Measurements from ENCODE around the gene LIMS2. TPM values are rescaled to one million over a fixed set of nuclear protein-coding genes. Genes with fewer than 3 reads are reported as not detected.

Gene LIMS2
- polyA plus RNA-seq, 2 of the 4 experiments (the other 2 are of a cell fraction): 1.2 to 6.1 TPM

DNA sequence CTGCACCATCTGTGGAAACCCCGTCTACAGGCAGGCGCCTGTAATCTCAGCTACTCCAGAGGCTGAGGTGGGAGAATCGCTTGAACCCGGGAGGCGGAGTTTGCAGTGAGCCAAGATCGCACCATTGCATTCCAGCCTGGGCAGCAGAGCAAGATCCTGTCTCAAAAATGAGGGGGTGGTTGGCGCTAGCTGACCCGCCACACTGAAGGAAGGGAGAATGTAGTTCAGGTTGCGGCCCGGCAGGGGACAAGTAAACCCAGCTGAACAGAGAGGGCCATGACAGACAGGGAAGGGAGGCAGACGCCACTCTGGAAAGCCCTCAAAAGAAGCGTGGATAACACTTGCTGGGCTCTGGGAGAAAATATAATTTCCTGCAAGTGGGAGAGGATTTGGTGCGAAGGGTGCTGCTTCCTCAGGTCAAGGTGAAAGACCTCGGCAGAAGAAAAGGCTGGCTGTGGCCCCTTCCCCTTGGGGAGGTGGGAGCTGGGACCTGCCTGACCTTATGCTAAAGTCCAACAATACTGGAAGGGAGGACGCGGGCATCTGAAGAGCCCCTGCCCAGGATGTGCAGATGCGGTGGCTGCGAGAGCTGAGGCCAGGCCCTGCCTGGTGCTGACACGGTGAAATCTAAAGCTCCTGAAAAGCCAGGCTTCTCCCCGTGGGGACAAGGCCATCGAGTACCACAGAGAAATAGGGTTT is 22.3 kb upstream of the LIMS2 start:
- Histone ChIP-seq H3K27ac (no peak overlapping the region), H3K4me2 (no peak overlapping the region), H3K4me1 (peaks cover 23% of the 10 kb centered on the region), H3K9me3 (no peaks in the 10 kb centered on the region), H3K4me3 (no peak overlapping the region)
- no peak for DNase-seq (ENCODE audit: low read depth in 1 of 2, low spot score in 1 of 2)
- 92% methylated on average over 19 of the region's 21 CpGs for WGBS (ENCODE audit: missing lambda C conversion rate)
- CTCF ChIA-PET: interaction anchor here (1.3 to 3.4 kb wide), 5 partner anchors 7 to 23 kb away, joined by 3 to 19 read pairs (median 5); no protein-coding TSS in a partner anchor
- POLR2A ChIA-PET: no interaction called here
- FAIRE-seq: no peak
- ATAC-seq: no peak
- TF ChIP-seq, protein P1, sequence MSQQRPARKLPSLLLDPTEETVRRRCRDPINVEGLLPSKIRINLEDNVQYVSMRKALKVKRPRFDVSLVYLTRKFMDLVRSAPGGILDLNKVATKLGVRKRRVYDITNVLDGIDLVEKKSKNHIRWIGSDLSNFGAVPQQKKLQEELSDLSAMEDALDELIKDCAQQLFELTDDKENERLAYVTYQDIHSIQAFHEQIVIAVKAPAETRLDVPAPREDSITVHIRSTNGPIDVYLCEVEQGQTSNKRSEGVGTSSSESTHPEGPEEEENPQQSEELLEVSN (IDR thresholded peaks at IDR 0.05; ENCODE audit: borderline replicate concordance, low read depth): no peak
- TF ChIP-seq HOXB13 (CRISPR knock-in tag; IDR thresholded peaks at IDR 0.05; ENCODE audit: low read depth) (no peak), ESRRA (IDR thresholded peaks at IDR 0.05; ENCODE audit: borderline replicate concordance, low read length) (no peak)

DNA sequence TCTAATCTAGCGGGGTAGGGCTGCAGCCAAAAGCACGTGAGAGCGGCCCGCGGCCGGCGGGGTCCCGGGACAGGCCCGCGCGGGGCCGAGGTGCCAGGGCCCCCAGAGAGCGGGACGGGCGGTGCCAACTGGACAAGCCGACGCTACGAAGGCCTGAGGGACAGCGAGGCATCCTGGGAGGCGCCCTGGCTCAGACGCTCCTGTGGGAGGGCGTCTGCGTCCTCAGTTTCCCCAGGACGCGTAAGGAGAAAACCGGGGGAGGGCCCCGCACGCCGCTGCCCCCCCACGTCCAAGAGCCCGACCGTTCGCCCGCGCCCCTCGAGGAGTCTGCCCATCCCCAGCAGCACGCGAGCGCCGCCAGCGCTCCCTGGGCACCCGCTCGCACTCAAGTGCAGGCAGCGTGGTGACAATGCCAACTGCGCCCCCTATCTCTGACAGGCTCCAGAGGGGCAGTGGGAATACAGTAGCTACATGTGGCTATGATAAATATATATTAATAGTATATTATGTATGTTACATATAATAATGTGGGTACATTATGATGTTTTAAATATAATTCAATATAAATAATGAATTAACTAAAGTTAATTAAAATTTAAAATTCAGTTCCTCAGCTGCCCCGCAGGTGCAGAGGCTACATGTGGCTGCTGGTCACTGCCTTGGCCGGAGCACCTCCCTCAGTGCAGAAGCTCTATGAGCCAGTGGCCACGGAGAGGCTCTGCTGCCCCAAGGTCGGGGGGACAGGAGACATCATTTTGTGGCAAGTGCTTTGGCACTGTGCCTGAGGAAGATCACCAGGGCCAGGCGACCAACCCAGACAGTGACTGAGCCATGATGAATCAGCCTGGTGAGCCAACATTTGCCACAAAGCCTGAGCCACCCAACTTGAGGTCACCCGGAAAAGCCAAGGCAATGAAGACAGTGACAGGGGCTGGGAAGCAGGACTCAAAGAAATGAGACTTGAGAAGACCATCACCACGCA is 20.5 kb upstream of the LIMS2 start:
- H3K4me2 ChIP-seq: peak overlapping the region; percentile 71
- FAIRE-seq (no peak), DNase-seq (ENCODE audit: low read depth in 1 of 2, low spot score in 1 of 2) (peak; percentile 69 to 80), ATAC-seq (peak; percentile 84 to 93)
- peak overlapping the region; percentile 64 to 83 for H3K27ac ChIP-seq
- ChIA-PET POLR2A (no interaction called here), CTCF (interaction anchor here (0.6 to 3.4 kb wide), 25 partner anchors 9 to 656 kb away, joined by 3 to 19 read pairs (median 4); partner anchors contain the start of gene LIMS2)
- peaks cover 2% of the 10 kb centered on the region for H3K9me3 ChIP-seq
- peak overlapping the region; percentile 39 for H3K4me3 ChIP-seq
- 48% methylated on average over 32 of the region's 52 CpGs for WGBS (ENCODE audit: missing lambda C conversion rate)
- H3K4me1 ChIP-seq: peaks cover 19% of the 10 kb centered on the region
- TF ChIP-seq, protein P2, sequence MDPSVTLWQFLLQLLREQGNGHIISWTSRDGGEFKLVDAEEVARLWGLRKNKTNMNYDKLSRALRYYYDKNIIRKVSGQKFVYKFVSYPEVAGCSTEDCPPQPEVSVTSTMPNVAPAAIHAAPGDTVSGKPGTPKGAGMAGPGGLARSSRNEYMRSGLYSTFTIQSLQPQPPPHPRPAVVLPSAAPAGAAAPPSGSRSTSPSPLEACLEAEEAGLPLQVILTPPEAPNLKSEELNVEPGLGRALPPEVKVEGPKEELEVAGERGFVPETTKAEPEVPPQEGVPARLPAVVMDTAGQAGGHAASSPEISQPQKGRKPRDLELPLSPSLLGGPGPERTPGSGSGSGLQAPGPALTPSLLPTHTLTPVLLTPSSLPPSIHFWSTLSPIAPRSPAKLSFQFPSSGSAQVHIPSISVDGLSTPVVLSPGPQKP (IDR thresholded peaks at IDR 0.05; ENCODE audit: low read depth, low read length): no peak
- TF ChIP-seq RAD21 (conservative IDR thresholded peaks at IDR 0.05 in 1 of 2, IDR thresholded peaks at IDR 0.05 in 1 of 2) (peak; percentile 68 to 75), FOSL2 (IDR thresholded peaks at IDR 0.05) (no peak), FOSL2 (CRISPR knock-in tag; IDR thresholded peaks at IDR 0.05) (no peak), RNF2 (IDR thresholded peaks at IDR 0.05; ENCODE audit: borderline replicate concordance, low read depth) (no peak), HOXB5 (CRISPR knock-in tag; IDR thresholded peaks at IDR 0.05) (0 out of 2 replicates have a peak, but pooled peaks have one; percentile 61), POLR2A (IDR thresholded peaks at IDR 0.05; ENCODE audit: low read length) (no peak; the same call in 1 of the 2 replicates), MAFK (IDR thresholded peaks at IDR 0.05; ENCODE audit: partially characterized antibody) (no peak), SMC3 (IDR thresholded peaks at IDR 0.05) (peak; percentile 57), JUN (IDR thresholded peaks at IDR 0.05) (0 out of 5 replicates have a peak, but pooled peaks of 1 of the 2 experiments have one; percentile 32), EP300 (IDR thresholded peaks at IDR 0.05) (no peak), TP53 (CRISPR knock-in tag; IDR thresholded peaks at IDR 0.05) (peak; percentile 71; the same call in 1 of the 2 replicates), JUNB (IDR thresholded peaks at IDR 0.05) (no peak), EHMT2 (IDR thresholded peaks at IDR 0.05; ENCODE audit: low read depth) (no peak), MAZ (IDR thresholded peaks at IDR 0.05; ENCODE audit: borderline replicate concordance, low read depth, low read length) (no peak), TFCP2L1 (CRISPR knock-in tag; IDR thresholded peaks at IDR 0.05) (no peak)
- TF ChIP-seq, protein P3, sequence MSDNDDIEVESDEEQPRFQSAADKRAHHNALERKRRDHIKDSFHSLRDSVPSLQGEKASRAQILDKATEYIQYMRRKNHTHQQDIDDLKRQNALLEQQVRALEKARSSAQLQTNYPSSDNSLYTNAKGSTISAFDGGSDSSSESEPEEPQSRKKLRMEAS (IDR thresholded peaks at IDR 0.05): peak; percentile 92
- TF ChIP-seq, protein P4, sequence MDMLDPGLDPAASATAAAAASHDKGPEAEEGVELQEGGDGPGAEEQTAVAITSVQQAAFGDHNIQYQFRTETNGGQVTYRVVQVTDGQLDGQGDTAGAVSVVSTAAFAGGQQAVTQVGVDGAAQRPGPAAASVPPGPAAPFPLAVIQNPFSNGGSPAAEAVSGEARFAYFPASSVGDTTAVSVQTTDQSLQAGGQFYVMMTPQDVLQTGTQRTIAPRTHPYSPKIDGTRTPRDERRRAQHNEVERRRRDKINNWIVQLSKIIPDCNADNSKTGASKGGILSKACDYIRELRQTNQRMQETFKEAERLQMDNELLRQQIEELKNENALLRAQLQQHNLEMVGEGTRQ (IDR thresholded peaks at IDR 0.05): no peak
- TF ChIP-seq, protein P5, sequence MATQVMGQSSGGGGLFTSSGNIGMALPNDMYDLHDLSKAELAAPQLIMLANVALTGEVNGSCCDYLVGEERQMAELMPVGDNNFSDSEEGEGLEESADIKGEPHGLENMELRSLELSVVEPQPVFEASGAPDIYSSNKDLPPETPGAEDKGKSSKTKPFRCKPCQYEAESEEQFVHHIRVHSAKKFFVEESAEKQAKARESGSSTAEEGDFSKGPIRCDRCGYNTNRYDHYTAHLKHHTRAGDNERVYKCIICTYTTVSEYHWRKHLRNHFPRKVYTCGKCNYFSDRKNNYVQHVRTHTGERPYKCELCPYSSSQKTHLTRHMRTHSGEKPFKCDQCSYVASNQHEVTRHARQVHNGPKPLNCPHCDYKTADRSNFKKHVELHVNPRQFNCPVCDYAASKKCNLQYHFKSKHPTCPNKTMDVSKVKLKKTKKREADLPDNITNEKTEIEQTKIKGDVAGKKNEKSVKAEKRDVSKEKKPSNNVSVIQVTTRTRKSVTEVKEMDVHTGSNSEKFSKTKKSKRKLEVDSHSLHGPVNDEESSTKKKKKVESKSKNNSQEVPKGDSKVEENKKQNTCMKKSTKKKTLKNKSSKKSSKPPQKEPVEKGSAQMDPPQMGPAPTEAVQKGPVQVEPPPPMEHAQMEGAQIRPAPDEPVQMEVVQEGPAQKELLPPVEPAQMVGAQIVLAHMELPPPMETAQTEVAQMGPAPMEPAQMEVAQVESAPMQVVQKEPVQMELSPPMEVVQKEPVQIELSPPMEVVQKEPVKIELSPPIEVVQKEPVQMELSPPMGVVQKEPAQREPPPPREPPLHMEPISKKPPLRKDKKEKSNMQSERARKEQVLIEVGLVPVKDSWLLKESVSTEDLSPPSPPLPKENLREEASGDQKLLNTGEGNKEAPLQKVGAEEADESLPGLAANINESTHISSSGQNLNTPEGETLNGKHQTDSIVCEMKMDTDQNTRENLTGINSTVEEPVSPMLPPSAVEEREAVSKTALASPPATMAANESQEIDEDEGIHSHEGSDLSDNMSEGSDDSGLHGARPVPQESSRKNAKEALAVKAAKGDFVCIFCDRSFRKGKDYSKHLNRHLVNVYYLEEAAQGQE (IDR thresholded peaks at IDR 0.05): no peak
- TF ChIP-seq, protein P1 (IDR thresholded peaks at IDR 0.05; ENCODE audit: borderline replicate concordance, low read depth): peak; percentile 93
- TF ChIP-seq, protein P6, sequence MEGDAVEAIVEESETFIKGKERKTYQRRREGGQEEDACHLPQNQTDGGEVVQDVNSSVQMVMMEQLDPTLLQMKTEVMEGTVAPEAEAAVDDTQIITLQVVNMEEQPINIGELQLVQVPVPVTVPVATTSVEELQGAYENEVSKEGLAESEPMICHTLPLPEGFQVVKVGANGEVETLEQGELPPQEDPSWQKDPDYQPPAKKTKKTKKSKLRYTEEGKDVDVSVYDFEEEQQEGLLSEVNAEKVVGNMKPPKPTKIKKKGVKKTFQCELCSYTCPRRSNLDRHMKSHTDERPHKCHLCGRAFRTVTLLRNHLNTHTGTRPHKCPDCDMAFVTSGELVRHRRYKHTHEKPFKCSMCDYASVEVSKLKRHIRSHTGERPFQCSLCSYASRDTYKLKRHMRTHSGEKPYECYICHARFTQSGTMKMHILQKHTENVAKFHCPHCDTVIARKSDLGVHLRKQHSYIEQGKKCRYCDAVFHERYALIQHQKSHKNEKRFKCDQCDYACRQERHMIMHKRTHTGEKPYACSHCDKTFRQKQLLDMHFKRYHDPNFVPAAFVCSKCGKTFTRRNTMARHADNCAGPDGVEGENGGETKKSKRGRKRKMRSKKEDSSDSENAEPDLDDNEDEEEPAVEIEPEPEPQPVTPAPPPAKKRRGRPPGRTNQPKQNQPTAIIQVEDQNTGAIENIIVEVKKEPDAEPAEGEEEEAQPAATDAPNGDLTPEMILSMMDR (IDR thresholded peaks at IDR 0.05): peak; percentile 88
